ENCODE results near the gene TBKBP1. TPM values are rescaled to one million over a fixed set of nuclear protein-coding genes. Genes with fewer than 3 reads are reported as not detected.

TBKBP1 gene
- total and polyA plus RNA-seq, 2 of the 4 experiments (the other 2 are of a cell fraction) = 3.4 to 8.5 TPM

GRCh38 chr17:47703671-47704070, 9.7 kb downstream of the TBKBP1 start:
- dilution Hi-C loops (cut with HindIII; ENCODE audit: low sequenced_read_pairs, unreplicated experiment) (no loop called here), intact Hi-C loops (cut with micrococcal nuclease) (no loop called here), in situ Hi-C loops (cut with MboI; ENCODE audit: low sequenced_read_pairs) (no loop called here)
- H3K4me2 ChIP-seq (ENCODE audit: low read depth, low read length) = no peak overlapping the region
- no peak overlapping the region for H3K4me3 ChIP-seq (ENCODE audit: insufficient read depth, low read depth, low read length)
- no peak for DNase-seq
- H2BK5ac ChIP-seq (ENCODE audit: low read depth, low read length, poor library complexity, severe bottlenecking) = no peak overlapping the region
- ChIA-PET CTCF (no interaction called here), POLR2A (ENCODE audit: unreplicated experiment) (no interaction called here)
- no peak overlapping the region for H3K18ac ChIP-seq (ENCODE audit: low read depth, low read length)
- peaks cover 18% of the 10 kb centered on the region; the same call in 1 of the 2 replicates for H3K36me3 ChIP-seq (ENCODE audit: control insufficient read depth, insufficient read depth, low read length)
- no peak overlapping the region for H2BK15ac ChIP-seq (ENCODE audit: low read depth, low read length)
- H3K4ac ChIP-seq (ENCODE audit: low read depth, low read length) = no peak overlapping the region
- H3K4me1 ChIP-seq (ENCODE audit: control insufficient read depth, insufficient read depth, low read length) = no peaks in the 10 kb centered on the region
- H3K9me3 ChIP-seq (ENCODE audit: control insufficient read depth, insufficient read depth, low read length) = no peaks in the 10 kb centered on the region
- no peak overlapping the region for H2AFZ ChIP-seq (replicated peaks; ENCODE audit: low read length, poor library complexity)
- H3K79me1 ChIP-seq (ENCODE audit: low read depth in 1 of 2, low read length in 2 of 2) = no peaks in the 10 kb centered on the region
- no peak for ATAC-seq (ENCODE audit: low read depth)
- peaks cover 13% of the 10 kb centered on the region for H4K20me1 ChIP-seq (ENCODE audit: insufficient read depth, low read length)
- 100% methylated on average over 1 of the region's 5 CpGs; no CpG with 5 or more reads in 1 of the 2 experiments for WGBS, 2 experiments (ENCODE audit: extremely low coverage in 2 of 2, insufficient read length in 1 of 2)
- H4K91ac ChIP-seq (ENCODE audit: insufficient read depth, low read depth, low read length) = no peak overlapping the region
- no TSS peak for BruUV-seq (replicated peaks)
- no peak overlapping the region for H4K8ac ChIP-seq (ENCODE audit: low read depth in 2 of 2, low read length in 2 of 2)
- no peak overlapping the region for H2BK120ac ChIP-seq (ENCODE audit: low read depth, low read length)
- TF ChIP-seq USF2 (IDR thresholded peaks at IDR 0.05; ENCODE audit: low read depth, low read length) (no peak), ELK1 (IDR thresholded peaks at IDR 0.05; ENCODE audit: borderline replicate concordance, low read depth, low read length) (no peak), MXI1 (IDR thresholded peaks at IDR 0.05; ENCODE audit: borderline replicate concordance, low read depth, low read length) (no peak), FOS (IDR thresholded peaks at IDR 0.05; ENCODE audit: low read depth, low read length) (no peak), POLR2A (IDR thresholded peaks at IDR 0.05; ENCODE audit: low read depth, low read length) (no peak), SMC3 (IDR thresholded peaks at IDR 0.05; ENCODE audit: low read depth, low read length) (no peak), BHLHE40 (IDR thresholded peaks at IDR 0.05; ENCODE audit: low read depth, low read length) (no peak), MAZ (IDR thresholded peaks at IDR 0.05; ENCODE audit: borderline replicate concordance, low read depth, low read length) (no peak), RFX5 (IDR thresholded peaks at IDR 0.05; ENCODE audit: low read depth, low read length) (no peak), MAFK (IDR thresholded peaks at IDR 0.05; ENCODE audit: low read depth, low read length) (no peak)
- H3K27ac ChIP-seq (ENCODE audit: insufficient read depth, low read length) = no peak overlapping the region
- no peak overlapping the region for H2AK9ac ChIP-seq (replicated peaks; ENCODE audit: low read depth, low read length, poor library complexity)
- H3K14ac ChIP-seq (replicated peaks; ENCODE audit: low read depth, low read length) = no peak overlapping the region
- H3K9ac ChIP-seq (ENCODE audit: low read depth, low read length) = no peak overlapping the region
- H3K23ac ChIP-seq (ENCODE audit: low read depth, low read length) = no peak overlapping the region
- no peak overlapping the region for H2BK20ac ChIP-seq (ENCODE audit: low read depth, low read length)
- no peak overlapping the region for H4K5ac ChIP-seq (ENCODE audit: low read depth, low read length)
- H3K56ac ChIP-seq (ENCODE audit: extremely low read depth, insufficient read depth, low read length) = no peak overlapping the region
- no peak overlapping the region for H2AK5ac ChIP-seq (ENCODE audit: low read depth, low read length)
- peaks cover 3% of the 10 kb centered on the region; the same call in 1 of the 2 replicates for H3K9me1 ChIP-seq (ENCODE audit: insufficient read depth, low read length)
- no peaks in the 10 kb centered on the region for H3K27me3 ChIP-seq (ENCODE audit: control insufficient read depth, insufficient read depth, low read length)

Data from IMR-90 (cell line).